Glutamatergic neuron (in vitro differentiated cells): Measurements from ENCODE around the gene TMEM130. TPM values are rescaled to one million over a fixed set of nuclear protein-coding genes. Genes with fewer than 3 reads are reported as not detected.

Experiments
- DNase-seq: peaks from one replicate; pipeline ENCODE4 v3.0.0; 2022
- H3K27ac Mint-ChIP-seq: one replicate; pipeline ENCODE4 v1.8.0; 2020; ENCODE audit warnings: mild to moderate bottlenecking, mixed read lengths, inconsistent platforms; ENCODE audit not compliant: unreplicated experiment
- H3K27me3 Mint-ChIP-seq: one replicate; pipeline ENCODE4 v1.8.0; 2020; ENCODE audit warnings: mild to moderate bottlenecking, moderate library complexity, mixed read lengths, inconsistent platforms; ENCODE audit not compliant: unreplicated experiment
- H3K36me3 Mint-ChIP-seq: one replicate; pipeline ENCODE4 v1.8.0; 2020; ENCODE audit warnings: mild to moderate bottlenecking, mixed read lengths, inconsistent platforms; ENCODE audit not compliant: unreplicated experiment
- H3K4me1 Mint-ChIP-seq: one replicate; pipeline ENCODE4 v1.8.0; 2020; ENCODE audit warnings: mild to moderate bottlenecking, low read depth, mixed read lengths, inconsistent platforms; ENCODE audit not compliant: unreplicated experiment
- H3K4me3 Mint-ChIP-seq: one replicate; pipeline ENCODE4 v1.8.0; 2020; ENCODE audit warnings: mild to moderate bottlenecking, mixed read lengths, inconsistent platforms; ENCODE audit not compliant: unreplicated experiment
- H3K9me3 Mint-ChIP-seq: one replicate; pipeline ENCODE4 v1.8.0; 2020; ENCODE audit warnings: mild to moderate bottlenecking, moderate library complexity, mixed read lengths, inconsistent platforms; ENCODE audit not compliant: unreplicated experiment
- CTCF ChIP-seq: fragments of 200-600 bp; sonication (generic); IDR thresholded peaks from one replicate; pipeline ENCODE4 v1.5.0; 2021; ENCODE audit not compliant: partially characterized antibody, unreplicated experiment
- total RNA-seq: library from RNA; stranded (reverse); fragmentation: NEBNext Ultra II Directional; extraction: Animal tissue kit (Norgen Biotek cat#: 25700); gene quantifications from one replicate; pipeline ENCODE4 v1.2.1, GENCODE V29; 2021; ENCODE audit not compliant: unreplicated experiment

The TMEM130 gene
- total RNA-seq, 1 donor from 2014 or later: 7.8 TPM

DNA sequence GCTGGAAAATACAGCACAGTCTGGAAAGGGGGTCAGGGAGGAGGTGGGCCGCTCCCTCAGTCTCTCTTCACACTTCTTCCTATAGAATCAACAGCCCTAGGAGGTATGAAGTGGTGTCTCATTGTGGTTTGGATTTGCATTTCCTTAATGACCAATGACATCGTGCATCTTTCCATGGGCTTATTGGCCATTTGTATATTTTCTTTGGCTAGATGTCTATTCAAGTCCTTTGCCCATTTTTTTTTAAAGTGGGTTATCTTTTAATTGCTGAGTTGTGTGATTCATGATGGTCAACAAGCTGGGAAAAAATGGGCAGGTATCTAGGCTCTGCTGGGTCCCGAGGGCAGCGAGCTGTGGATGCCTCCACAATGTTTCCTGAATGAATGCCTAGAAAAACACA, 29.1 kb downstream of the TMEM130 start:
- peaks cover 1% of the 10 kb centered on the region for H3K9me3 Mint-ChIP-seq
- H3K27me3 Mint-ChIP-seq: peaks cover 13% of the 10 kb centered on the region
- H3K4me3 Mint-ChIP-seq: no peak overlapping the region
- H3K36me3 Mint-ChIP-seq: peaks cover 3% of the 10 kb centered on the region
- DNase-seq: no peak
- no peak for TF ChIP-seq CTCF
- peaks cover 10% of the 10 kb centered on the region for H3K4me1 Mint-ChIP-seq
- no peak overlapping the region for H3K27ac Mint-ChIP-seq

DNA sequence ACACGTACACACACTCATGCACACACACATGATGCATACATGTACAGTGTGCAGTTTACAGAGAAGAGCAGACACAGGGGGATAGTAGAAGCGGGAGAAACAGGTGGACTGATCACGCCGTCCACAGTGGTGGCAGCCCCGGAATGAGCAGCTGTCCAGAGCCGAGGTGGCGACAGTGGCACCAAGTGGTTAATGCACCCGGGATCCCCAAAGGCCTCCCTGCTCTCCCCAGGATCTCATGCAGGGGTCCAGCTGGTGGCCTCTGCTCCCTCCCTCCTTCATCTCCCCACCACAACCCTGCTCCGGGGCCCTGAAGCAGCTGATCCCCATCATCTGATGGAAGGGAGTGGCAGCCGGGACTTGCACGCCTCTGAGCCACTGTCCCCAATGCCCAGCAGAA, 29.7 kb downstream of the TMEM130 start:
- Mint-ChIP-seq H3K4me1 (peaks cover 10% of the 10 kb centered on the region), H3K4me3 (no peak overlapping the region), H3K36me3 (peaks cover 3% of the 10 kb centered on the region), H3K27me3 (peaks cover 13% of the 10 kb centered on the region), H3K27ac (no peak overlapping the region), H3K9me3 (peaks cover 1% of the 10 kb centered on the region)
- no peak for TF ChIP-seq CTCF
- peak; percentile 31 for DNase-seq

DNA sequence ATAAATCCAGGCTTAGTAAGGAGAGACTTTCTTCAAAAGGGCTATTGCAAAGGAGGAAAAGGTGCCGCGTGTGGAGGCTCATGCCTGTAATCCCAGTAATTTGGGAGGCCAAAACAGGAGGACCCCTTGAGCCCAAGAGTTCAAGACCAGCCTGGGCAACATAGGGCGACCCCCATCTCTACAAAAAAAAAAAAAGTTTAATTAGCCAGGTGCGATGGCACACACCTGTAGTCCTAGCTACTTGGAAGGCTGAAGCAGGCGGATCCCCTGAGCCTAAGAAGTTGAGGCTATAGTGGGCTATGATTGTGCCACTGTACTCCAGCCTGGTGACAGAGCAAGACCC, 32.2 kb downstream of the TMEM130 start:
- no peak for DNase-seq
- no peak for TF ChIP-seq CTCF
- Mint-ChIP-seq H3K4me3 (no peak overlapping the region), H3K27me3 (peaks cover 6% of the 10 kb centered on the region), H3K27ac (peak overlapping the region; percentile 23), H3K9me3 (peaks cover 1% of the 10 kb centered on the region), H3K36me3 (no peaks in the 10 kb centered on the region), H3K4me1 (peaks cover 10% of the 10 kb centered on the region)

- DNase-seq: peak; percentile 82
- Mint-ChIP-seq H3K27ac (peak overlapping the region; percentile 23), H3K4me1 (peaks cover 10% of the 10 kb centered on the region), H3K27me3 (peaks cover 6% of the 10 kb centered on the region), H3K4me3 (no peak overlapping the region), H3K9me3 (peaks cover 1% of the 10 kb centered on the region), H3K36me3 (no peaks in the 10 kb centered on the region)
- TF ChIP-seq CTCF: peak; percentile 68
Observed at GRCh38 chr7:98836811-98837629, 32.8 kb downstream of the TMEM130 start.

DNA sequence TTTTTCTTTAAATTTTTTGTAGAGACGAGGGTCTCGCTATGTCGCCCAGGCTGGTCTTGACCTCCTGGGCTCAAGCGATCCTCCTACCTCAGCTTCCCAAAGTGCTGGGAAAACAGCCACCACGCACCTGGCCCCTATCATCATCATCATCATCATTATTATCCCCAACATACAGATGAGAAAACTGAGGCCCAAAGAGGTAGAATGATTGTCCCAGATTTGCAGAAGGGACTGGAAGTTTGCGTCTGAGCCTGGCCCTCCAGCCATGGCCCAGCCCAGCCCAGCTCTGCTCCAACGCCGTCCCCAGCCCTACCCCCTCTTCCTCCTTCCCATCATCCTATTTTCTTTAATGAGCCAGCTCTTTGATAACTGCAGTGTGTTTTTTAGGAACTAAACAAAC, 34.9 kb downstream of the TMEM130 start:
- Mint-ChIP-seq H3K9me3 (peaks cover 3% of the 10 kb centered on the region), H3K36me3 (no peaks in the 10 kb centered on the region), H3K4me3 (no peak overlapping the region), H3K27ac (no peak overlapping the region), H3K4me1 (peaks cover 13% of the 10 kb centered on the region), H3K27me3 (peaks cover 8% of the 10 kb centered on the region)
- DNase-seq: no peak
- no peak for TF ChIP-seq CTCF
